GM12873 (cell line): ENCODE measurements around the gene MCEE.

Source experiments
- CTCF ChIP-seq: IDR thresholded peaks from 2 replicates; pipeline ENCODE4 v1.5.1; 2012; ENCODE audit warnings: low read depth, mild to moderate bottlenecking, moderate library complexity, low read length, control low read depth; ENCODE audit not compliant: insufficient read depth; ENCODE audit errors: missing control alignments

The MCEE gene

GRCh38 chr2:71073475-71073874 is 56.6 kb downstream of the MCEE start:
- no peak for TF ChIP-seq CTCF

- TF ChIP-seq CTCF: no peak
Observed at GRCh38 chr2:71072492-71072891, 57.5 kb downstream of the MCEE start.

- peak; percentile 54 for TF ChIP-seq CTCF
Observed at GRCh38 chr2:71071681-71072398, 58.2 kb downstream of the MCEE start.

- TF ChIP-seq CTCF: peak; percentile 39
Observed at GRCh38 chr2:71070294-71071093, 59.5 kb downstream of the MCEE start.

- TF ChIP-seq CTCF: no peak
Observed at GRCh38 chr2:71069376-71069775, 60.7 kb downstream of the MCEE start.

GRCh38 chr2:71068218-71069035 is 61.6 kb downstream of the MCEE start, which contains the start of gene NAGK:
TSS of gene NAGK (plus strand) at chr2:71068648. CDS start at chr2:71068684, 36 bp downstream.
- no peak for TF ChIP-seq CTCF
